AG04449 (cell line): ENCODE results near the gene ARHGEF38.

Experiments
- CTCF ChIA-PET: fragments of 350-600 bp; formaldehyde crosslinking; extraction: SDS; loops from one replicate; lab custom pipeline; 2021; ENCODE audit warnings: antibody characterized with exemption; lab: Yijun Ruan, JAX
- POLR2A ChIA-PET: fragments of 400-600, 350-600 bp; formaldehyde crosslinking; extraction: SDS; loops from one replicate; lab custom pipeline; 2020; ENCODE audit warnings: antibody characterized with exemption, inconsistent platforms; lab: Yijun Ruan, JAX
- DNase-seq: peaks from one replicate; pipeline ENCODE4 v3.0.0-alpha.2; 2010; ENCODE audit warnings: low read depth, low spot score
- H3K4me3 ChIP-seq: 2 replicates; pipeline ENCODE4 v1.5.1; 2011; ENCODE audit warnings: low read depth, mild to moderate bottlenecking, control low read depth, low read length
- CTCF ChIP-seq: IDR thresholded peaks from one replicate; pipeline ENCODE4 v1.5.1; 2011; ENCODE audit warnings: mild to moderate bottlenecking, moderate library complexity, low read length, control low read depth, inconsistent platforms; ENCODE audit not compliant: insufficient read depth; ENCODE audit errors: missing control alignments

Gene ARHGEF38

GRCh38 chr4:105613306-105613705, 60.9 kb downstream of the ARHGEF38 start:
- TF ChIP-seq CTCF, result no peak
- POLR2A ChIA-PET, result no interaction called here
- no peak for DNase-seq
- CTCF ChIA-PET, result no interaction called here
- no peak overlapping the region for H3K4me3 ChIP-seq

DNA sequence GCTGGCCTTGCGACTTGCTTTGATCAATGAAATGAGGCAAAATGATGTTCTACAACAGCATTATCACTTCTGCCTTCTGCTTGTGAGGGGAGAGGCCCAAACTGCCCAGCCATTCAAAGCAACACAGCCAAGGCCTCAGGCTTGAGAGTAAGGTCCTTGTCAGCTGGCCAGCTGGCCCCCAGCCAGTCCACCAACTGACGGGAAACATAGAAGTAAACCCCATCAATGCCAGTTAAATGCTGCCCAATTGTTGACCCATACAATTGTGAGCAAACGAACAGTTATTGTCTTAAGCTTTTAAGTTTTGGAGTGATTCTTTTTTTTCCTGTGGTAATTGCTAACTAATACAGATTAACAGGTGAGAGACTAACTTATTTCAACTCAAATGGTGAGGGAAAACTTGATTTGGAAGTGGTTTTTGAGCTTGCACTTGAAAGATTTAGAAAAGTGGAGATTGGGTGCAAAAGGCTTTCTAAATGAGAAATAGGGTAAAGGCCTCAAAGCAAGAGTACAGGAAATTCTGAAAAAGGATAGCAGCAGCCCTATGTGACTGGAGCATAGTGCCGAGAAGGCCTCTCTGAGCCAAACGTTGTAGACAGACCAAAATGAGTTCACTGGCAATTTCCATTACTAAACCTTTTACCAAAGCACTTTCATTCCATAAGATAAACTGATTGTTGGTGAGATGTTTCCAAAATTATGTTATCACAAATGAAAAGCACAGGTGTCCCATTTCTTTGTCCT, 66.9 kb downstream of the ARHGEF38 start:
- H3K4me3 ChIP-seq, result no peak overlapping the region
- ChIA-PET CTCF (no interaction called here), POLR2A (no interaction called here)
- no peak for TF ChIP-seq CTCF
- no peak for DNase-seq

- no peak for DNase-seq
- ChIA-PET POLR2A (no interaction called here), CTCF (no interaction called here)
- H3K4me3 ChIP-seq, result no peak overlapping the region
- TF ChIP-seq CTCF, result no peak
Observed at GRCh38 chr4:105620640-105621323, 68.4 kb downstream of the ARHGEF38 start.

- ChIA-PET POLR2A (no interaction called here), CTCF (no interaction called here)
- no peak overlapping the region for H3K4me3 ChIP-seq
- TF ChIP-seq CTCF, result no peak
- no peak for DNase-seq
Observed at GRCh38 chr4:105622269-105622668, 69.8 kb downstream of the ARHGEF38 start.

DNA sequence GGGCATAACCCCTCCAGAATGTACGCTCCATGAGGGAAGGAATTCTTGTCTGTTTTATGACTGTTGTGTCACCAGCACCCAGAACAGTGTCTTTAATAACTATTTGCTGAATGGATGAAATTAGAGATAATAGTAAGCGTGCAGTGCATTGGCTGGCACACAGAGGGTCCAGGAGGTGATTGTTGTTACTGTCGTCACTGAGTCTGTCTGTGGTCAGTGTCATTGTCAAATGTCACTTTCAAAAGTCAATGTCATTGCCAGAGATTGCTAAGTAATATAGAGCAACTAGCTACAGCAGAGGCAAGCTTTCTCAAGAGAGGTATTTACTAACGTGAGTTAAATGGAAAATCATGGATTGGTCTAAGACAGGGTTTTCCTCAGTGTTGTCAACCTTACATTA, 70.7 kb downstream of the ARHGEF38 start:
- TF ChIP-seq CTCF, result no peak
- DNase-seq, result no peak
- H3K4me3 ChIP-seq, result no peak overlapping the region
- POLR2A ChIA-PET, result no interaction called here
- CTCF ChIA-PET, result interaction anchor here (1.8 kb wide), 1 partner anchor 578 kb away, joined by 4 read pairs; no protein-coding TSS in a partner anchor

DNA sequence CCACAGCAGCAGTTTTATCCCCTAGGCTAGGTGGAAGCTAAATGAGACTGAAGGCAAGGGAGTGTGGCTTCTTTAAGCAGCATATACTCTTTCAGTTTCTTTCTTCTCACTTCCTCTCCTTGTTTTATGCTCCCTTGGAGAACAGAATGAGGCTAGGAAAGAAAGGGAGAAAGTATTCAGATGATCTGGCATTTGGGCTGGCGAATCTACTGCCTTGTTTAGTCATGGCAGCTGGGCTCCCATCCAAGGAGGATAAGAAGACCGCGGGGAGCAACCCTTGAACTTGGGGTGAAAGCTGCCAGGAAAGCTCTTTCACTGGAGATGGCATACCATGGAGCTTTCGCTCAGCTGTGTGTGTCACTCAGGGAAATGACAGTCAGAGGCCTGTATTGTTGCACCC, 72.1 kb downstream of the ARHGEF38 start:
- no peak overlapping the region for H3K4me3 ChIP-seq
- DNase-seq, result no peak
- ChIA-PET CTCF (interaction anchor here (1.8 kb wide), 1 partner anchor 576 kb away, joined by 4 read pairs; no protein-coding TSS in a partner anchor), POLR2A (no interaction called here)
- TF ChIP-seq CTCF, result no peak
